Stimulated activated CD4-positive, alpha-beta T cell treated with anti-CD3 and anti-CD28 coated beads, Interleukin-1b, Interleukin-23, amount 100 ng/mL, for 48 hours (primary cell): Measurements from ENCODE around the gene RHEX.

ENCODE experiments used
- DNase-seq: peaks from one replicate; pipeline ENCODE4 v3.0.0-alpha.2; 2020

RHEX gene

DNA sequence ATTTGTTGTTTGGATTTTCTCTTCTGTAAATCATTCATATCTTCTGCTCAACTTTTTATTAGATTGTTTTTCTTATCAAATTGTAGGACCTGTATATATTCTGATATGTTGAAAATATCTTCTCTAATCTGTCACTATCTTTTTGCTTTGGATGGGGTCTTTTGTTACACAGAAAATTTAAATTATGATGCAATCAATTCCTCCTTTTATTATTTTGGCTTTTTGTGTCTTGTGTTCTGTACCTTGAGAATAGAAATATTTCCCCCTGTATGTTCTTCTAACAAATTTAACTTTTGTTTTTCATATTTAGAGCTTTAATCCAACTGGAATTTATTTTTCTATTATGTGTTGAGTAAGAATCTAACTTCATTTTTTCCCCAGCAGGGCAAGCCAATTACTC, 67.4 kb downstream of the RHEX start:
- no peak for DNase-seq

DNA sequence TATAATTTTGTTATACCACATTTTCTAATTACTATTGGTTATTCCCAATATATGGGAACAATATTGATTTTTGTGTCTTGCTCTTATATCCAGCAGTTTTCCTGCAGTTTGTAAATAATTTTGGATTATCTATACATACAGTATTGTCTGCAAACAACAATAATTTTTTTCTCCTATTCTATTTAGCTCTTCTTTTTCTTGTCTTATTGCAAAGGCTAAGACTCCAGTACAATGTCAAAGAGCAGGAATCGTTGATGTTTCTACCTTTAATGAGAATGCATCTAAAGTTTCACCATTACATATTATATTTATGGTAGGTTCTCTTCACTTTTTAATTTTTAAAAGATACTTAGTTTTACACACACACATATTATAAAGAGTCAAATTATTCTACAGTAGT, 68.3 kb downstream of the RHEX start:
- no peak for DNase-seq

DNA sequence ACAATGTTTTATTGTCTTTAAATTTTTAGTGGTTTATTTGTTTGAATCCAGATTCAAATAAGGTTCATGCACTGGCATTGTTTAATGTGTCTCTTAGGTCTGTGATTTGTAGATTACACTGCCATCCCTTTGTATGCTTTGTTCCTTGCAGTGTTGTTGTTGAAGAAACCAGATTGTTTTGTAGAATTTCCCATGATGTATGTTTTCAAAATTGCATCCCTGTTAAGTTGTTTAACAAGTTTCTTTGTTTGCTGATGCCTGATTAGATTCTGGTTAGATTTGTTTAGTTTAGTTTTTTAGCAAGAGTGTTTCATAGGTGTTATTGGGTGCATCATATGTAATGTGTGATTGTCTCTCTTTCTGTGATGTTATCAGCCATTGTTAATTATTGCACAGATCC, 69.7 kb downstream of the RHEX start:
- DNase-seq: no peak

DNA sequence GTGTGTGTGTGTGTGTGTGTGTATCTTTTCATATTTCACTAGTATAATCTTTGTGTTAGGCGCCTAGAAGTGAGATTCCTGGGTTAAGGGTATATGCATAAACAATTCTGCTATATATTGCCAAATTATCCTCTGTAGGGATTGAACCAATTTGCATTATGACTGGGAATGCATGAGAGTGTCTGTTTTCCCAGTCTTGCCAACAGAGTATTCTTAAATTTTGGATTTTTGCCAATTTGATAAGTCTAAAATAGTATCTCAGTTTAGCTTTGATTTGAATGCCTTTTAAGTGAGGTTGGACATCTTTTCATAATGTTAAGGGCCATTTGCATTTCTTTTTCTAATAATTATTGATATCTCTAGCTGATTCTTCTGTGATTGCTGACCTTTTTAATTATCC, 72.4 kb downstream of the RHEX start:
- DNase-seq: no peak

DNA sequence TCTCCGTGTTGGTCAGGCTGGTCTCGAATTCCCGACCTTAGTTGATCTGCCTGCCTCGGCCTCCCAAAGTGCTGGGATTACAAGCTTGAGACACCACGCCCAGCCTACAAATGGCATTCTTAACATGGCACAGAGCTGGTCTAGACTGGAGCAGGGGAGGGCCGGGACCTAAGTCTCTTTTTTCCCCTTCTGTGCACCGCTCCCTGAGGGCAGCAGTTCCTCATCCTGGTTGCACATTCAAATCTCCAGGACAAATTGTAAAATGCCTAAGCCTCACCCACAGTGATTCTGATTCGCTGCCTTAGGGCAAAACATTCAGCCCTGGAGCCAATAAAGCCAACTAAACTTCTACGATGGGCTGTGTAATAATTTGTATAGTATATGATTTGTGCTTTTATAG, 74.4 kb downstream of the RHEX start:
- no peak for DNase-seq

DNA sequence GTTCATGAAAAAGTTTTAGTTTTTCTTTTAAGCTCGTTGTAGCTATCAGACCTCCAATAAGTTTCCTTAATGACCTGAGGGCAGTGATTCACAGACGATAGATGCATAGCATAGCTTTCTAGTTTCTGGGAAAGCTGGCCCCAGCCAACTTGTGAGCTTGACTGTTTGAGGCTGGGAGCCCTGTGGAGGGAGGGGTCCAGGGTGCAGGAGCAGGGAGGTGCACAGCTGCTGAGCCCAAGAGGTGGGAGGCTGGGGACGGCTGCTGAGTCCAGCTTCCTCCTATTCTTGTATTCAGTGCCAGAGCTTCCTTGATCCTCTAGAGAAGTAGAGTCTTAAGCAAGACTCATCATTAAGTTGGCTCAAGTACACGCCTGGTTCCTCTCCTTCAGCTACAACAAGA, 75.2 kb downstream of the RHEX start:
- no peak for DNase-seq

DNA sequence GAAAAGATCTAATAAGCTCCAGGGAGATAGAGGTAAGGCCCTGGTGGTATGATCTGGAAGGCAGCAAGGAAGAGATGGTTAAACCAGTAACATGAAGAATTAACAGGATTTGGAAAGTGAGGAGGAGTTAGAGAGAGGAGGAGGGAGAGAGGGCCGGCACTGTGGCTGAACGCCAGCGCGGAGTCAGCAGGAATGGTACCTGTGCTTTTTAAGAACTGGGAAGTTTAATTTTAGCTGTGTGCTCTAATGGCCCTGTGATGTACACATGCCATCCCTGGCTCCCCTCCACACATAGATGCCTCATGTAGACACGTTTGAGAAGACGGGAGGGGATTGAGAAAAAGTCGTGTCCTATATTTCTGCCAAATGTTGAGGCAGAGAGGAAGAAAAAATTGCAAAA, 78.1 kb downstream of the RHEX start:
- DNase-seq: no peak

DNA sequence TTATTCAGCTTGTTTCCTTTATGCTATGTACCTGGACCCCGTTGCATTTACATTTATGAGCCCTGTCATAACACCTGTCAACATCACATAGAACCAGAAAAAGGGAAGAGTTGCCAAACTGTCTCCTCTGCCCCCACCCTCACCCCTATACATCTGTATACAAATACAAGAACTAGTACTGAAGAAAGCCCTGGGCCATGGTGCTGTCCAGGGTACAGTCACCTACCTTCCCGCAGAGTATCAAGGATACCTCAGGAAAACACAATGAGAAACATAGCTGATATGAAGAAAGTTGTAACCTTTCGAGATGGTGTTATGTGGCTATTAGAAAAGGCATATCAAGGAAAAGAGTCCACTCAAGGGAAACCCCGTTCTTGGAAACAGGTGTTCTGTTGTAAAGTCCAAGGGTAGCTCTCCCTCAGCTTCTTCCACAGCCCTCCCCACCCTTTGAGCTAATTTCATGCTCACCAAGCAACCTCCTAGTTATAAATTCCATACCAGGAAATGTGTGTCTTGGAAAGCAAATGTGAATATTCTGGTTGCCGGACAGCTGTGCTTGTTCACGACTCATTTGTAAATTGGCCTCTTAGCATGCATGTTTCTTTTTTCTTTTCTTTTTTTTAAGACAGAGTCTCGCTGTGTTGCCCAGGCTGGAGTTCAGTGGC, 80.9 kb downstream of the RHEX start:
- no peak for DNase-seq

DNA sequence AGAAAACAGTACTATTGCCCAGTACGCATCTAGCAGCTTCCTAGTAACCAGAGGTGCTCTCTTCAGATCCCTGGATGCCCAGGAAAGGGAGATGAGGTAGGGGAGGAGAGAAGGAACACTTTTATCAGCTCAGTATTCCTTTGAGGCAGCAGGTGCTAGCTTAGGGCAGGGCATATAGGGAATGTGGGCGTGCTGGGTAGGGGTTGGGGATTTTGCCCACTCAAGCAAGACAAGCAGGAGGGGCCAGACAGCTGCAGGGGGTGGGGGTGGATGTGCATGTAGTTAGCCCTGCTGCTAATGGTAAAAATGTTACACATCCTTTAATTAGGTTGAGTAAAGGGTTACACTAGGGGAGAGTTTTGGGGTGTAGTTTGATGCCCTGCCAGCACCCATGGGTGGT, 82.3 kb downstream of the RHEX start:
- no peak for DNase-seq

DNA sequence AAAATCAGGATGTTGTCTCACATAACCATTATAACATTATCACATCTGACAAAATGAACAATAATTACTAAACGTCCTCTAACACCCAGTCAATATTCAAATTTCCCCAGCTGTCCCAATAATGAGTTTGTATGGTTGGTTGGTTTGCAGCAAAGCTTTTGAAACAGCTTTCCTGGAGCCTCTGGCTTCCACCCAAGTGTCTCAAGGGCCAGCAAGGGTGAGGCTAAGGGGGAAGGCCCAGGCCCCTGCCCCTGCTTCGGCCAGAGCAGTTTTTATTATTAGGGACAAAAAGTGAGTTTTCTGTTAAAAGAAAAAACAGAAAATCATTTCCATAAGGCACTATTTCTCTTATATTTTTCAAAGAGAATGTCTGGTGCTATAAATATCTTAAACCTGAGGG, 83.3 kb downstream of the RHEX start:
- no peak for DNase-seq

DNA sequence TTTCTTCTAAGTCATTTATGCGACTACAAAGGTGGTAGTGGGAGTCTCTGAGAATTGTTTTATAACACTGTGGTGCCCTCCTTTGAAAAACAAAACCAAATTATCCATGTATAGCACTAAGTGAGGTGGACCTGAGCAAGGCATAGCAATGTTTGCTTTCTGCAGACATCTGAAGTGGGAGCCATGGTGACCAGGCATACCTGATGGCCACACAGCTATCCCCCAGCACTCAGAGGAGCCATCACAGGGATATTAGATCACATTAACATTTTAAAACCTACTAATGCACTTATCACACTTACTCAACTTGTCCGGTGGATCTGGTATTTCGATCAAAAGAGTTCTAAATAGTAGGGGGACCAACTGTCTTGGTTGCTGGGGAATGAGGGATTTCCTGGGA, 89.0 kb downstream of the RHEX start:
- DNase-seq: no peak

DNA sequence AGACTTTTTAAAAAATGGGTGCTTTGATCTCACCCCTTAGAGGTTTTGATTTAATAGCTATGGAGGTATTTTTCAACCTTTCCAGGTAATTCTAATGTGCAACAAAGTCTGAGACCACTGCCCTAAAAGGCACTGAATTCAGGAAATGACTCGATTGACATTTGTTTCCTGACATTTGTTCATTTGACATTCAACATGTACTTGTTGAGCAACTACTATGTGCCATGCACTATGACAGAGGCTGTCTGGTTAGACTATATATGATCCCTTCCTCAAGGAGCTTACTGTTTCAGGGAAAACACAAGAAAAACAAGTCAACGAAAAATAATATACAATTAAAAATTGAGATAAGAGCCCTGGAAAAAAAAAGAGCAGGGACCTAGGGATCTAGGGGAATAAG, 89.8 kb downstream of the RHEX start:
- DNase-seq: no peak

DNA sequence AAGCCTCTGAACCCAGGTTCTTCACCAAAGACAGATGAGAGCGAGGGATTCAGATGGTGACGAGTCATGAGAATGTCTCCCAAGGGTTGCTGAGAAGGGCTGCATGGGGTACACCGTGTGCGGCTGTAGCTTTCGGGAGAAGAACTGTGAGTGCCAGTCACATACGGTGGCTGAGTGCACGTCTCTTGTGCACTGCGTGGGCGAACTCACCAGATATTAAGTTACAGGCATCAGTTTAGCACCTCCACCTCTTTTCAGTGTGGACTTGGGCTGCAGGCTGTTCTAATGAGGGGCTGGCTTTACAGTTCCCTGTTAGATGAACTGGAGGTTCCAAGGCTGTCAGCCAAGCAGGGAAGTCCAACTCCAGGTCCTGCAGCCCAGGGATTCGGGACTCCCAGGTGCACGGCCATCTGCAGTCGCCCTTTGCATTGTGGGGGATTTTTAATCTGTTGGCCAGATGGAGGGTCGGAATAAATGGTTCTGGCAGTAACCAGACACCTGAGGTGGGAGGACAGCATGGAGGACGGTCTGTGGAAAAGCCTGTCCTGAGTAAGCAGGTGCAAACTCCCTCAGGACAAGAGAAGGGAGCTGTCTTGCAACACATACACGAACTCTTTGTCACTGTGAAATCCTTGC, 90.7 kb downstream of the RHEX start:
- no peak for DNase-seq

DNA sequence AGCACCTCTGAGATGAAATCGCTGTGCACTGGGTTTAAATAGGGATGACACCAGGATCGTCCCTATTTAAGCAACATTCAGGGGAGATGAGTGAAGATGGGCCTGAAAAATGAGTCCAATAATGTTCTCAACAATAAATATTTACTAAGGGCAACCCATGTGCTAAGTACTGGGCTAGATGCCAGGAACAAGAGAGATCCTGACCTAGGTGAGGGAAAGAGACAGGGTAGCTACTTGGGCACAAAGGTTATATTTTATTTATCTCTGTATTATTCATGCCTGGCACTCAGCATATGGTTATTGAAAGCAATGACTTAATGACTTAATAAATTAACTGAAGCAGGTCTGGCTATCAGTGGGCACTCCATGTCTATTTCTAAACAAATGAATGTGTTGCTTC, 91.6 kb downstream of the RHEX start:
- DNase-seq: no peak

DNA sequence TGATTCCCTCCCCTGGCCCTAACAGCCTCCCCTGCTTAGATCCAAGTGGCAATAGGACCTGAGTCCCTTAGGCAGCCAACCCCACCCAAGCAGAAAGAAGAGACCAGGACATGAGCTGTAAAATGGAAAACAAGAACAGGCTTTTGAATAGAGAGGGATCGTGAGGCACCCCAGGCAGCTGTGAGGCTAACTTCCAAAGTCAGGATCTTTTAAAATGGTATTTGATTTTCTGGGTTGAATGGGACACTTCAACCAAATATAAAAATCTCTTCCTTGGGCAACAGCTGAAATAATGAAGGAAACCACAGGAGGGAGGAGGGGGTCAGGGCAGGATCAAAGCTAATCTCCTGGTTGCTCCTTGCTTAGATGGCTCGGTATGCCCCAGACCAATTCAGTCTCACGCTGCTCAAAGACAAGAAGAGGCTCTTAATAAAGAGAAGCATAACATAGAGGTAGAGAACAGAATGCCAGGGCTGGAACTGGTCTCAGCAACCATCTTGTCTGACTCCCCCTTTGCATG, 92.9 kb downstream of the RHEX start:
- no peak for DNase-seq
